HG02981 (cell line): ENCODE data around the gene PIK3CG.
"Not testable (repeated sequence)": the region's sequence is repeated elsewhere in the genome, so short reads cannot be mapped to it uniquely, and the experiment has no call there.

Experiments
- ATAC-seq: cut with Tn5 transposase; IDR thresholded peaks from one replicate; pipeline ENCODE4 v1.9.1; 2021; ENCODE audit warnings: mild to moderate bottlenecking, moderate library complexity; ENCODE audit not compliant: unreplicated experiment

PIK3CG gene

DNA sequence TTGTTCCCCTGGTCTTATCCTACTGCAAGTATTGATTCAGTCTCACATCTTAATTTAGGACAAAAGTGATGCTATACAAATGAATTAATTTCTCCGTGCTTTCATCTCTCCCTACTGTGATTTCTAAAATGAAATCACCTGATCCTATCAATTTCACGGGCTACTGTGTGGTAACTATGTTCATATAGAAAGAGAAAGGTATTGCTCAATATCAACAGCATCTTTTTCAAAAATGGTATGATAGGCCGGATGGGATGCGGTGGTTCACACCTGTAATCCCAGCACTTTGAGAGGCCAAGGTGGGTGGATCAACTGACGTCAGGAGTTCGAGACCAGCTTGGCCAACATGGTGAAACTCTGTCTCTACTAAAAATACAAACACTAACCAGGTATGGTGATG lies 71.2 kb downstream of the PIK3CG start:
- ATAC-seq = no peak

DNA sequence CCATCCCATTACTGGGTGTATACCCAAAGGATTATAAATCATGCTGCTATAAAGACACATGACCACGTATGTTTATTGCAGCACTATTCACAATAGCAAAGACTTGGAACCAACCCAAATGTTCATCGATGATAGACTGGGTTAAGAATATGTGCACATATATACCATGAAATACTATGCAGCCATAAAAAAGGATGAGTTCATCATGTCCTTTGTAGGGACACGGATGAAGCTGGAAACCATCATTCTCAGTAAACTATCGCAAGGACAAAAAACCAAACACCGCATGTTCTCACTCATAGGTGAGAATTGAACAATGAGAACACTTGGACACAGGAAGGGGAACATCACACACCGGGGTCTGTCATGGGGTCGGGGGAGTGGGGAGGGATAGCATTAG lies 73.0 kb downstream of the PIK3CG start:
- not testable (repeated sequence) for ATAC-seq

DNA sequence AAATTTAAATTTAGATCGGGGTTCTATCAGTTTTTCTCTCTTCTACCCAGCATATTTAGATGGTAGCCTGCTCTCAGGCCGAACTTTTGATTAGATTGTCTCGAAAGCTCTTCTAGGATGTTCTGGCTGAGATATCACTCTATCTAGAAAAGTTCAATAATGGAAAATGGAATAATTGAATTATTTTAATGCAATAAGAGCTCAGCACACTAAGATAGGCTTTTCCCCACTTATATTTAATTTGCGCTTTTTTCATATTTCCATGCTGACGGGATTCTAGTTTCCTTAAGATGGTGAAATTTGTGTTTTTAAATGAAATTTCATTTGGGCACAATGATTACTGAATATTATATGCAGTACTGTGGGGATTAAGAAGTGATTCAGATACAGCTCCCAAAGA lies 73.7 kb downstream of the PIK3CG start:
- ATAC-seq = no peak

DNA sequence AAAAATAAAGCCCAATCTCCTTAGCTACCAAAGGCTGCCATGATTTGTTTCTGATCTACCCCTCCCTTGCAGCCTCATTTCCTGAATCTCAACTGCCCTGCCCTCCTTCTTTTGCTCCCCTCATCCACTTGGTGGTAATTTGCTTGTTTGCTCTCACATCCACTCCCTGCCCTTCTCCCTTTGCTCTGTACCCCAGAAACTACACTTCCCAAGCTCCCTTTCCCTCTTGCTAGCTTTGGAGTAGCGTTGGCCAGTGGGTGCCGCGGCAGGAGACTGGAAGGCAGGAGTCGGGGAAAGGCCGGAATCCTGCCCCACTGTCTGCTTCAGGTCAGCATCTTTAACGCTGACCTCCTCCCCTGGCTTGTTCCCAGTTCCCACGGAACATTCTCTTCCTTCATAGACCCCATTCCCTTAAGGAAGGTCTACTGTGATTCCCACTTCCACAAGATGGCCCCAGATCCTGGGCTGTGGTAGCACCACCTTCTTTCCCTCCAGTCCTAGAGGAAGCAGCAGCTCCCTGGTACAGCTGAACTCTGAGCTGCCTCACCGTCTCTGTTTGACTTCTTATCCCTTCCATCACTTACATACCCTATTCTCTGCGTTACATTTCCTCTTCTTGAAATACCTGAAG lies 79.1 kb downstream of the PIK3CG start:
- no peak for ATAC-seq

DNA sequence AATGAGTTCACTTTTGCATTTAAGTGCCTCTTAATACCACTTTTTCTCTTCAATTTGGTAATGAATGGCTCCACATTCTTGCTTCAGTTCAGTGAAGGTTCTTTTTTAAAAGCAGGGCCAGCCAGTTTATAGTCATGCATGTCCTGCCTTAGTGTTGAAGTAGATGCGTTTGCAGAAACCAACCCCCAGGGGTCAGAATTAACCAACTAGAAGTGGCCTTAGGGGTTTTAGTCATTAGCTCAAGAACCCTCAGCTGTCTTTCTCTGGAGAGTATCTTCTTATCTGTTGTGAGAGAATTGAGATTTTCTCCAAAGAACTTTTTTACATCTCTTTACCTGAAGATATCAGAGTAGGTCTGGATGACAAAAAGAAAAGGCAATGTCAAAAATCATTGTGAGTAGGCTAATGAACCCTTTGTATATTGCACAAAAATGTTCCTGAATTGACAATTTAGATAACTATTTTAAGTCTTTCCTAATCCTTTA lies 82.2 kb downstream of the PIK3CG start:
- ATAC-seq = peak; percentile 64

- ATAC-seq = no peak
Observed at GRCh38 chr7:106952001-106952657, 87.0 kb downstream of the PIK3CG start.

DNA sequence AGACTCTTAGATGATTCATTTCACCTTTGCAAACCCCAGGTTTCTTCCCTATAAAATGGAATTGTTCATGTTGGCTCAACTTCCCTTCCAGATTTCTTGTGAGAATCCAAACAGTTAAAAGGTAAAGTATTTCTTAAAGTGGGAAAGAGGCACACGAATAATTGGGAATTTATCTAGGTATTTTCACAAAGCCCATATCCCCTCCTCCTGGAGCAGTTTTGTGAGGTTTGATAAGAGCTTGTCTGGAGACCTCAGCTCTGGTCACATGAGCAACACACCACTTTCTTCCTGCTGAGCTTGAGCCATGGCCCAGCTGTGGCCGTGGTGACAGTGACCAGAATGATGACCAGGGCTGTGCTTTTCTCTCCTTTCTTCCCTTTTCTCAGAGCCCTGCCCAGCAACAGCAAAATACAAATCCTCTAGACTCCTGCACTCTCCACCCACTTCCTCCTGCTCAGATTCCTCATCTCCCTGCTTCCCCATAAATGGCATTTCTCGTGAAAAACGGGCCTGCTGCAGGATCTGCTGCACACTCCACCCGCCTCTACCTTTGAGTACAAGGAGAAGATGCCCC lies 87.7 kb downstream of the PIK3CG start:
- no peak for ATAC-seq

DNA sequence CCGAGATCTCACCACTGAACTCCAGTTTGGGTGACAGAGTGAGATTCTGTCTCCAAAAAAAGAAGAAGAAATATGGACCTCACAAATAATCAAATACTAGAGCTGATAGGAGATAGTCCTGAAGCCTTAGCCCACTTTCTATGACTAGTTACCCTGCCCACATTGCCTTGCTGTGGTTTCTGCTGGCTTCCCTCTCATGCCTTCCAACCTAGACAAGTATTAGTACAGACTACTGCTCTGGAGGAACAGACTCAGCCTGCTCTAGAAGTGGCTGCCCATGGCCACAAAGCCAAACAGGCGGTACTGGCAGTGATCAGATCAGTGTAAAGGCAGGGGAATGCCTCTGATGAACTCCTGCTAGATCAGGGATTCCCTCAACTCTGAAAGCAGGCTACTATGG lies 89.8 kb downstream of the PIK3CG start:
- no peak for ATAC-seq

GRCh38 chr7:106955857-106956256 lies 90.8 kb downstream of the PIK3CG start:
- ATAC-seq = not testable (repeated sequence)
